HG03354 (cell line): ENCODE data around the gene GIN1.

Experiments used
- ATAC-seq: cut with Tn5 transposase; IDR thresholded peaks from one replicate; pipeline ENCODE4 v1.9.1; 2021; ENCODE audit warnings: mild to moderate bottlenecking; ENCODE audit not compliant: unreplicated experiment, poor library complexity, severe bottlenecking

The GIN1 gene

GRCh38 chr5:103041071-103041676, 78.8 kb downstream of the GIN1 start:
- no peak for ATAC-seq

- no peak for ATAC-seq
These were observed 82.1 kb downstream of the GIN1 start for GRCh38 chr5:103037673-103038455.

DNA sequence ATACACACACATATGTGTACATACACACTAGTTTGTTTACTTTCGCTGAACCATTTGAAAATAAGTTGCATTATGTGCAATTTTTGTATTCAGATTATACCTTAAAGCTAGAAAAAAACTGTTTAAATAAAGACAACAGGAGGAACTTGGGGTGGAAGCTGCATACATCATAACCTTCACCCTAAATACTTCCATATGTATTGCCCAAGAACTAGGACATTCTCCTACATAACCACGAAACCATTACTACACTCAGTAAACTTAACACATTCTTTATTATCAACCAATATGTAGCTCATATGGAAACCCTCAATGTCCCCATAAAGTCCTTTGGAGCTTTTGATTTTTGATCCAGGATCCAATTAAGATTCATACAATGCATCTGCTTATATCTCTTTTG, 83.3 kb downstream of the GIN1 start:
- no peak for ATAC-seq
